HepG2 (cell line): Measurements from ENCODE around the gene ALDOA. TPM values are rescaled to one million over a fixed set of nuclear protein-coding genes. Genes with fewer than 3 reads are reported as not detected.

Source experiments
- DMAP1 ChIP-seq: IDR thresholded peaks from 2 replicates; pipeline ENCODE4 v1.6.1; 2016
- ESRRA ChIP-seq: sonication (generic); formaldehyde crosslinking; IDR thresholded peaks from 2 replicates; pipeline ENCODE4 v1.5.1; 2020; ENCODE audit warnings: mild to moderate bottlenecking, low read depth, missing genetic modification reagents
- KDM2A ChIP-seq: sonication (generic); formaldehyde crosslinking; IDR thresholded peaks from 2 replicates; pipeline ENCODE4 v1.4.0; 2020; ENCODE audit warnings: low read depth, missing genetic modification reagents, borderline replicate concordance
- MAFG ChIP-seq: sonication (generic); formaldehyde crosslinking; IDR thresholded peaks from 2 replicates; pipeline ENCODE4 v1.5.1; 2020; ENCODE audit warnings: mild to moderate bottlenecking, missing genetic modification reagents
- MYNN ChIP-seq: sonication (generic); formaldehyde crosslinking; IDR thresholded peaks from 2 replicates; pipeline ENCODE4 v1.4.0; 2020; ENCODE audit warnings: mild to moderate bottlenecking, low read depth, missing genetic modification reagents
- NONO ChIP-seq, 2 experiments: fragments of 450-650 bp in 1 of 2; sonication (generic) in 1 of 2; formaldehyde crosslinking in 1 of 2; IDR thresholded peaks in 1 of 2; conservative IDR thresholded peaks in 1 of 2; 2 replicates each; pipeline versions ENCODE4 v1.6.1 to v1.8.0; 2017 to 2022; ENCODE audit warnings: mild to moderate bottlenecking in 1 of 2, missing genetic modification reagents in 1 of 2, moderate library complexity in 1 of 2
- NR1H2 ChIP-seq: sonication (generic); formaldehyde crosslinking; IDR thresholded peaks from 2 replicates; pipeline ENCODE4 v1.8.1; 2022; ENCODE audit warnings: low read depth, missing genetic modification reagents, borderline replicate concordance
- PPARG ChIP-seq: conservative IDR thresholded peaks from 2 replicates; pipeline ENCODE4 v1.6.1; 2016; ENCODE audit warnings: missing biosample characterization, missing genetic modification reagents
- SMC3 ChIP-seq: IDR thresholded peaks from 2 replicates; pipeline ENCODE4 v1.6.1; 2011; ENCODE audit warnings: low read length, improper control_type of control experiment
- ZFP37 ChIP-seq: sonication (generic); formaldehyde crosslinking; IDR thresholded peaks from 2 replicates; pipeline ENCODE4 v1.4.0; 2020; ENCODE audit warnings: missing genetic modification reagents, borderline replicate concordance
- ZMYM4 ChIP-seq: sonication (generic); formaldehyde crosslinking; IDR thresholded peaks from 2 replicates; pipeline ENCODE4 v1.8.1; 2023; ENCODE audit warnings: mild to moderate bottlenecking, missing genetic modification reagents
- ZNF142 ChIP-seq: sonication (generic); formaldehyde crosslinking; IDR thresholded peaks from 2 replicates; pipeline ENCODE4 v1.4.0; 2020; ENCODE audit warnings: missing genetic modification reagents
- ZNF160 ChIP-seq: sonication (generic); formaldehyde crosslinking; IDR thresholded peaks from 2 replicates; pipeline ENCODE4 v1.8.0; 2022; ENCODE audit warnings: mild to moderate bottlenecking, inconsistent platforms, missing genetic modification reagents
- ZNF343 ChIP-seq: sonication (generic); formaldehyde crosslinking; IDR thresholded peaks from 2 replicates; pipeline ENCODE4 v1.4.0; 2020; ENCODE audit warnings: mild to moderate bottlenecking, missing genetic modification reagents
- polyA plus RNA-seq, 8 experiments: library from polyadenylated mRNA; depleted of rRNA in 3 of 8; stranded (reverse) in 7 of 8; unstranded in 1 of 8; fragments of >200 nt; fragmentation: Illumina TruSeq in 4 of 8; extraction: Trizol in 4 of 8; gene quantifications; 2 replicates each; pipeline versions ENCODE4 v1.2.1 to v1.2.3, GENCODE V29; 2011 to 2016; ENCODE audit warnings: low read depth in 4 of 8, missing spikeins in 1 of 8, mixed read lengths in 1 of 8; ENCODE audit not compliant: insufficient read depth in 1 of 8
- total RNA-seq, 5 experiments: library from RNA; depleted of rRNA; stranded (reverse); fragments of >200 nt; fragmentation: Illumina TruSeq; extraction: Trizol; gene quantifications; 2 replicates each; pipeline ENCODE4 v1.2.3, GENCODE V29; 2016; ENCODE audit warnings: low read depth in 1 of 5
- TF ChIP-seq, protein P1 (sequence below): sonication (generic); formaldehyde crosslinking; IDR thresholded peaks from 2 replicates; pipeline ENCODE4 v1.4.0; 2020; ENCODE audit warnings: missing genetic modification reagents, mild to moderate bottlenecking, borderline replicate concordance
- TF ChIP-seq, protein P2 (sequence below): sonication (generic); formaldehyde crosslinking; IDR thresholded peaks from 2 replicates; pipeline ENCODE4 v1.5.1; 2020; ENCODE audit warnings: mild to moderate bottlenecking, missing genetic modification reagents

ALDOA gene
- total and polyA plus RNA-seq, 2 of the 13 experiments (the other 11 are each of a cell fraction or from before 2014, with no cell fraction given): 925 to 1,884 TPM

DNA sequence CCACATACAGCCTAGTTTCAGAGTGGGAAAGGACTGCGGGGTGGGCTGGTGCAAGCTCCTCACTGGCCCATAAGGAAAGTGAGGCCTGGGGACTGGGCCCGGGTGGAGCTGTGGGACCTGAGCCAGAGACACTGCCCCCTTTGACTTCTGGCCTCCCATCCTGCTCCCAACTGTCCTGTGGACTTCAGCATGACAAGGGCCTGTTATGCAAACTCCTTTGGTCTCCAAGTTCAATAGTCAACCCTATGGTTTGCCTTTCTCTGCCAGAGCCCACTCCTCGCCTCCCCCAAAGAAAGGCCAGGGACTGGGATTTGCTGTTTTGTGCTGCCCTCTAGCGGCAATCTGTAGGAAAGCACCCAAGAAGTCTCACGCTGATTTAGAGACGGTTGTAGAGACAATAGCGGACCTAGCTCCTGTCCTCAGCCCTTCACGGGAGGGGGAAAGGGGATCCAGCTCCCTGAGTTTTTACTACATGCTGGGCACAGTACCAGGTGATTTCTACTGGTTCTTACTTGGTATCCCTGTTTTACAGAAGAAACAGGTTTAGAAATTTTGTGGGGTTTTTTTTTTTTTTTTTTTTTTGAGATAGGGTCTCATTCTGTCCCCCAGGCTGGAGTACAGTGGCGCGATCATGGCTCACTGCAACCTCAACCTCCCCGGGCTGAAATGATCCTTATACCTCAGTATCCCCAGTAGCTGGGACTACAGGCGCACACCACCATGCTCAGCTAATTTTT, 33.3 kb upstream of the ALDOA start (continued):
- TF ChIP-seq, protein P1, sequence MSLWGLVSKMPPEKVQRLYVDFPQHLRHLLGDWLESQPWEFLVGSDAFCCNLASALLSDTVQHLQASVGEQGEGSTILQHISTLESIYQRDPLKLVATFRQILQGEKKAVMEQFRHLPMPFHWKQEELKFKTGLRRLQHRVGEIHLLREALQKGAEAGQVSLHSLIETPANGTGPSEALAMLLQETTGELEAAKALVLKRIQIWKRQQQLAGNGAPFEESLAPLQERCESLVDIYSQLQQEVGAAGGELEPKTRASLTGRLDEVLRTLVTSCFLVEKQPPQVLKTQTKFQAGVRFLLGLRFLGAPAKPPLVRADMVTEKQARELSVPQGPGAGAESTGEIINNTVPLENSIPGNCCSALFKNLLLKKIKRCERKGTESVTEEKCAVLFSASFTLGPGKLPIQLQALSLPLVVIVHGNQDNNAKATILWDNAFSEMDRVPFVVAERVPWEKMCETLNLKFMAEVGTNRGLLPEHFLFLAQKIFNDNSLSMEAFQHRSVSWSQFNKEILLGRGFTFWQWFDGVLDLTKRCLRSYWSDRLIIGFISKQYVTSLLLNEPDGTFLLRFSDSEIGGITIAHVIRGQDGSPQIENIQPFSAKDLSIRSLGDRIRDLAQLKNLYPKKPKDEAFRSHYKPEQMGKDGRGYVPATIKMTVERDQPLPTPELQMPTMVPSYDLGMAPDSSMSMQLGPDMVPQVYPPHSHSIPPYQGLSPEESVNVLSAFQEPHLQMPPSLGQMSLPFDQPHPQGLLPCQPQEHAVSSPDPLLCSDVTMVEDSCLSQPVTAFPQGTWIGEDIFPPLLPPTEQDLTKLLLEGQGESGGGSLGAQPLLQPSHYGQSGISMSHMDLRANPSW (CRISPR knock-in tag): no peak
- no peak for TF ChIP-seq NONO (IDR thresholded peaks at IDR 0.05)
- 0 out of 2 replicates have a peak, but pooled peaks have one; percentile 25 for TF ChIP-seq NONO (CRISPR knock-in tag; conservative IDR thresholded peaks at IDR 0.05)
- 0 out of 2 replicates have a peak, but pooled peaks have one; percentile 71 for TF ChIP-seq MYNN
- TF ChIP-seq ESRRA (CRISPR knock-in tag): no peak
- TF ChIP-seq ZNF343: no peak
- TF ChIP-seq, protein P2, sequence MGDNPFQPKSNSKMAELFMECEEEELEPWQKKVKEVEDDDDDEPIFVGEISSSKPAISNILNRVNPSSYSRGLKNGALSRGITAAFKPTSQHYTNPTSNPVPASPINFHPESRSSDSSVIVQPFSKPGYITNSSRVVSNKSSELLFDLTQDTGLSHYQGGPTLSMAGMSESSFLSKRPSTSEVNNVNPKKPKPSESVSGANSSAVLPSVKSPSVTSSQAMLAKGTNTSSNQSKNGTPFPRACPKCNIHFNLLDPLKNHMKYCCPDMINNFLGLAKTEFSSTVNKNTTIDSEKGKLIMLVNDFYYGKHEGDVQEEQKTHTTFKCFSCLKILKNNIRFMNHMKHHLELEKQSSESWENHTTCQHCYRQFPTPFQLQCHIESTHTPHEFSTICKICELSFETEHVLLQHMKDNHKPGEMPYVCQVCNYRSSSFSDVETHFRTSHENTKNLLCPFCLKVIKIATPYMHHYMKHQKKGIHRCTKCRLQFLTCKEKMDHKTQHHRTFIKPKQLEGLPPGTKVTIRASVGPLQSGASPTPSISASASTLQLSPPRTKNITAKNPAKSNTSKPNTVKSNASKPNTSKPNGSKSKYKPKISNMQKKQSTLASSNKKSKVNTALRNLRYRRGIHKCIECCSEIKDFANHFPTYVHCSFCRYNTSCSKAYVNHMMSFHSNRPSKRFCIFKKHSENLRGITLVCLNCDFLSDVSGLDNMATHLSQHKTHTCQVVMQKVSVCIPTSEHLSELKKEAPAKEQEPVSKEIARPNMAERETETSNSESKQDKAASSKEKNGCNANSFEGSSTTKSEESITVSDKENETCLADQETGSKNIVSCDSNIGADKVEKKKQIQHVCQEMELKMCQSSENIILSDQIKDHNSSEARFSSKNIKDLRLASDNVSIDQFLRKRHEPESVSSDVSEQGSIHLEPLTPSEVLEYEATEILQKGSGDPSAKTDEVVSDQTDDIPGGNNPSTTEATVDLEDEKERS (CRISPR knock-in tag): 0 out of 2 replicates have a peak, but pooled peaks have one; percentile 37
- TF ChIP-seq ZMYM4 (CRISPR knock-in tag): peak; percentile 22; the same call in 1 of the 2 replicates
- TF ChIP-seq NR1H2 (CRISPR knock-in tag): no peak
- peak; percentile 60; the same call in 1 of the 2 replicates for TF ChIP-seq KDM2A (CRISPR knock-in tag)
- no peak for TF ChIP-seq ZNF160 (CRISPR knock-in tag)
- peak; percentile 38; the same call in 1 of the 2 replicates for TF ChIP-seq DMAP1 (CRISPR knock-in tag)
- peak; percentile 87 for TF ChIP-seq SMC3
- 0 out of 2 replicates have a peak, but pooled peaks have one; percentile 32 for TF ChIP-seq PPARG (CRISPR knock-in tag)
- TF ChIP-seq ZNF142 (CRISPR knock-in tag): no peak
- TF ChIP-seq MAFG: no peak
- no peak for TF ChIP-seq ZFP37 (CRISPR knock-in tag)
